Adipose tissue (tissue), 3 donors: ENCODE results near the gene PITPNC1. TPM values are rescaled to one million over a fixed set of nuclear protein-coding genes. Genes with fewer than 3 reads are reported as not detected.
"Not testable (repeated sequence)": the region's sequence is repeated elsewhere in the genome, so short reads cannot be mapped to it uniquely, and the experiment has no call there.

ENCODE experiments used
- H3K27ac ChIP-seq: one replicate; pipeline ENCODE4 v1.5.1; 2013; ENCODE audit warnings: low read depth, low read length
- WGBS, 3 donors: extraction: QIAGEN DNeasy Blood & Tissue Kit; methylation state at CpG; one replicate each; pipeline ENCODE4 v1.1.7; 2013; 5-methylcytosine and 5-hydroxymethylcytosine counted together
- polyA plus RNA-seq, 3 donors: library from polyadenylated mRNA; stranded (reverse); fragments of 200-250 nt; gene quantifications; one replicate each; pipeline ENCODE4 v1.2.3, GENCODE V29; 2013
- donor health status: healthy with polysubstance abuse.
- donor health status: Bipolar disorder and iron deficiency.
- donor health status: healthy.

PITPNC1 gene
- polyA plus RNA-seq, 3 donors, result 12.6 to 21.2 (median 15.3) TPM

DNA sequence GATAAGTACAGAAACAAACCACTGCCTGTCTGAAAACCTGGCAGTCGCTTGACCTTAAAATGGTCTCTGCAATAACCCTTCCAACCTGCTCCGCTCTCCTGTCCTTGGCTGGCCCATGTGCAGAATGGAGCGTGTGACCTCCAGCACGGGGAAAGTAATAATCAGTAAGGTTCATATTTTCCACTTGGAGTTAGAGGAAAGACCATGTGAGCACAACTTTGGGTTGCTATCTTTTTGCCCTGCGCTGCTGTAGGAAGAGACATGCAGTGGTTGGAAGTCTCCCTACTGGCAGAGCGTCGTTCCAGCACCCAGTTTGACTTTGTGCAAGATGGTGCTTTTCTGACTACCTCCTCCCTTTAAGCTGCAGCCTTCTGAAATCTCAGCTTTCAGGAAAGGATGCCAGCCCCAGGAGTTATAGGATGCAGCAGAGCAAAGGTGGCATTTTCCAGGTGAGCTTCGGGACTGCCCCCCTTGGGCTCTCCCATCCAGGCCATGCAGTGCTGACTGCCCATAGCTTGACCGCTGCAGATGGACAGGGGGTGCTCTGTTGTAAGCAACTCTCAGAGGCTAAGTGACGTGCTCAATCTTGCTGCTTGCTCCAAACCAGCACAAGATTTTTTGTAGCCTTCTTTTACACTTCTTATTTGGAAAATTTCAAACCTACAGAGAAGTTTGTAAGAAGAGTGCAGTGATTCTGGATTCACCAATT is 230.0 kb downstream of the PITPNC1 start:
- H3K27ac ChIP-seq, result no peak overlapping the region
- 39 to 77% (median 76%) methylated on average over 10 of the region's 10 CpGs for WGBS, 3 donors

DNA sequence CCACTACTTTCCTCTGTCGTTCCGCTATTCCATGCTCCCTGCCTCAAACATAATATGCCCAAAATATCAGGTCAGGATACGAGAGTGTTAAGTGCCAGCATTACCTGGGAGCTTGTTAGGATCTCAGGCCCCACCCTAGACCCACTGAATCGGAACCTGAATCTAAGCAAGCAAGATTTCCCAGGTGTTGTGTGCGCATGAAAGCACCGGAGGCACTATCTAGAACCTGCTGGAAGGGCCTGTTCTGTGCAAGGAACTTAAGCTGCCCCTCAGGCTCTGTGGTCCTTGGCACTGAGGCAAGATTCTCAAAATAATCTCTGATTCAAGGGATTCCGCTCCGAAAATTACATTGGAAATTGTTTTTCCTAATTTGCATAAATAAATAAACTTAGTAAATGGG is 233.0 kb downstream of the PITPNC1 start:
- no peak overlapping the region for H3K27ac ChIP-seq
- 94 to 98% (median 97%) methylated on average over 8 of the region's 8 CpGs for WGBS, 3 donors

DNA sequence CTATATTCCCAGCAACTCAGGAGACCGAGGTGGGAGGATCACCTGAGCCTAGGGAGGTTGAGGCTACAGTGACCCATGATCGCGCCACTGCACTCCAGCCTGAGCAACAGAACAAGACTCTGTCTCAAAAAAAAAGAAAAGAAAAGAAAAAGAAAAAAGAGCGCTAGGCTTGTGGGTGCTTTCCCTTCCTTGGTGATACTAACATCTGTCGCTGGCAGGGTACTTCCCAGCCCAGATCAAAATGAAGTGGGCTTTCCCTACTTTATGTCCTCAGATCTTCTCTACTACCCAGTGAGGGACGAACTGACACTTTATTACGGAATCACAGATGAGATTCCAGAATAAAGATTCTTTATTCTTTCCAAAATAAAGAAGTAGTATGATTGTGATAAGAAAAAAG is 236.9 kb downstream of the PITPNC1 start:
- WGBS, 3 donors, result 93 to 95% (median 94%) methylated on average over 7 of the region's 7 CpGs
- no peak overlapping the region for H3K27ac ChIP-seq

DNA sequence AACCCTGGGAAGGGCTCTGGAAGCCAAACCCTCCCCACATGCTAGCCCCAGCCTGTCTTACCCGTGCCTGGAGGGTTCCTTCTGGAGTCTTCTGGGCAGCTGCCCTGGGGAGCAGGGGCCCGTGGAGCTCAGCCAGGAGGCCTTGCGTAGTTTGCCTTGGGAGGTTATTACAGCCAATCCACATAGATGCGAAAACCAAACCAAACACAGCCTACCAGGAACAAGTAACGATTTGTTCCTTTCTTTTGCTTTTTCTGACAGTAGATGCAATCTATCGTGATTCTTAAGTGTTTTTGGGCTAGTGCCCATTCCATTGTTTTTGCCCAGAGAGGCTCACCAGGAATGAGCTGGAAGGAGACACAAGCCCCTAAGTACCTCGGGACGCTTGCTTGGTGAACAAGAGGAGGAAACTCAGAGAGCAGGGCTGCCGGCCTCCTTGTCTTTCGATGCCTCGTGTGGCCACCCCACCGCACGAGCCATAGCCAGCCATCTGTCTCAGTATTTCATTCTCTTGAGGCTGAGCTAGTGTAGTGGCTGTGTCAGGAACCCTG is 238.0 kb downstream of the PITPNC1 start:
- WGBS, 3 donors, result 65 to 78% (median 72%) methylated on average over 13 of the region's 13 CpGs

DNA sequence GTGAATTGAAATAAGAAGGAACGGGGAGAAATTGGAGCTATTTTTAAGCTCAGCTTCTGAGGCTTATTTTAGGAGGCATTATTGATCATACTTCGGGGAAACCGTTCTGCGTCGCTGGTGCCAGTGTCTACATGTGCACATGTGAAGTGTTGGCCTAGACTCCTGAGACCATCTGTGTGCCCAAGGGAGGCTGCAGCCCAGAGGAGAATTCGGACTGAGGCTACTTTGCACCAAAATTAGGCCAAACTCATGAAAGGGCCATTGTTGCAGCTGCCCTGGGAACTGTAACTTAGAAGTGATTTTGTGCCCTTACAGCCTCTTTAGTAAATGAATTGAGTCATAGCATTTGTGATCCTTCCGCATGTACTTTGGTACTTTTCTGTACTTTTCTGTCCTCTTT is 238.7 kb downstream of the PITPNC1 start:
- no peak overlapping the region for H3K27ac ChIP-seq
- 85 to 96% (median 95%) methylated on average over 7 of the region's 7 CpGs for WGBS, 3 donors

More for the DNA sequence above, 238.0 kb downstream of the PITPNC1 start:
- no peak overlapping the region for H3K27ac ChIP-seq

DNA sequence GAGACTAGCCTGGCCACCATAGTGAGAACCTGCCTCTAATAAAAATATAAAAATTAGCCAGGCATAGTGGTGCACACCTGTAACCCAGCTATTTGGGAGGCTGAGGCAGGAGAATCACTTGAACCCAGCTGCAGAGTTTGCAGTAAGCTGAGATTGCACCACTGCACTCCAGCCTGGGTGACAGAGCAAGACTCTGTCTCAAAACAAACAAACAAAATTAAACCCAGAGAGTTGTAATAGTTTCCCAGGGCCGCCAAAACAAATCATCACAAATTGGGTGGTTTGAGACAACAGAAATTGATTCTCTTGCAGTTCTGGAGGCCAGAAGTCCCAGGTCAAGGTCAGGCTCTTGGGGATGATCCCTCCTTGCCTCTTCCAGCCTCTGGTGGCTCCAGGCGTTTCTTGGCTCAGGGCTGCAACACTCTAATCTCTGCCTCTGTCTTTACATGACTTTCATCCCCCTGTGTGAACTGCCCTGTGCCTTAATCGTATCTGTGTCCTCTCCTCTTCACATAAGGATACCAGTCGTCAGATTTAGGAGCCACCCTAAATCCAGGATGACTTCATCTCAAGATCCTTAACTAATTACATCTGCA is 240.3 kb downstream of the PITPNC1 start:
- WGBS, 3 donors, result 77 to 88% (median 82%) methylated on average over 4 of the region's 4 CpGs
- no peak overlapping the region for H3K27ac ChIP-seq

DNA sequence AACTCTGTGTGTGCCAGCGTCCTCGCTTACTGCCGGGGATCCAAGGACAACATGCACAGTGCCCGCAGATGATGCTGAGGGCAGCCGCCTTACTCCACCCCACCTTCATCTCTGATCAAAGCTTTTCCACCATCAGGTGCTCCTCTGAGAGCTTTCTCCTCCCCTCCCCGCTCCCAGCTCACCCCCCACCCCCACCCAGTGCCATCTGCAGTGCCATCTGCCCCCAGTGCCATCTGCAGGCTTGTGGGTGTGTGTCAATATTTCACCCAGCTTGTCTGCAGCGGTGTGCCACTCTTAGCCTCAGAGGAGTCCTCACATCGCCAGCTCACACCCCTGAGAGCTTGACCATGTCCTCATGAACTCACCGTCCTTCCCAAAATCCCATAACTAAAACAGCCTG is 242.5 kb downstream of the PITPNC1 start:
- 95 to 97% (median 95%) methylated on average over 9 of the region's 9 CpGs for WGBS, 3 donors
- H3K27ac ChIP-seq, result no peak overlapping the region

DNA sequence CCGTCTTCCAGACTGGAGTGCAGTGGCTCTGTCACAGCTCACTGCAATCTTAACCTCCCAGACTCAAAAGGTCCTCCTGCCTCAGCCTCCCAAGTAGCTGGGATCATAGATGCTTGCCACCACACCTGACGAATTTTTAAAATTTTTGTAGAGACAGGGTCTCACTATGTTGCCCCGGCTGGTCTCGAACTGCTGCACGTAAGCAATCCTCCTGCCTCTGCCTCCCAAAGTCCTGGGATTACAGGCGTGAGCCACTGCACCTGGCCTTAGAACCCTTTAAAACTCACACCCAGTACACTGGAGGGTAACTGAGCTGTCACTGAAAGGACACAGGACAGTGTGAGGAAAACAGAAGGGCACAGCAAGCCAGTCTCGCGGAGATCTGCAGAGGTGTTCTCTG is 243.0 kb downstream of the PITPNC1 start:
- WGBS, 3 donors, result 97 to 98% (median 98%) methylated on average over 8 of the region's 8 CpGs
- H3K27ac ChIP-seq, result no peak overlapping the region

DNA sequence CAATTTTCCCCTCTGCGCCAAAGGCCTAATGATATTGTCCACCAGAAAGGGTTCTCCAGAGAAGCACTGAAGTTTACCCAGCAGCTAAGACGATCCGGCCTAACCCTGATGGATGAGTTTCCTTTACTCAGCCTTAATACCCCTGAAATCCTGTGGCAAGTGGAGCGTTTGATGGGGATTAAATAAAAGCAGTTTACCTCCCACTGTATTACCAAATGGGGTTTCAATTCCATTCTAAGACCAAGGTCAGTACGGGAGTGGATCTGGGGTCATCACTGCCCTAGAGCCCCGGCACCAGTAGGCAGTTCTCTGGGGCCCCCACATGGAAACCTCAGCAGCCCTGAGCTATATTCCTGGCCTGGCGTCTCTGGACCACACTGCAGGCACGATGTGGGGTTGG is 243.6 kb downstream of the PITPNC1 start:
- 90 to 95% (median 92%) methylated on average over 8 of the region's 8 CpGs for WGBS, 3 donors
- no peak overlapping the region for H3K27ac ChIP-seq

DNA sequence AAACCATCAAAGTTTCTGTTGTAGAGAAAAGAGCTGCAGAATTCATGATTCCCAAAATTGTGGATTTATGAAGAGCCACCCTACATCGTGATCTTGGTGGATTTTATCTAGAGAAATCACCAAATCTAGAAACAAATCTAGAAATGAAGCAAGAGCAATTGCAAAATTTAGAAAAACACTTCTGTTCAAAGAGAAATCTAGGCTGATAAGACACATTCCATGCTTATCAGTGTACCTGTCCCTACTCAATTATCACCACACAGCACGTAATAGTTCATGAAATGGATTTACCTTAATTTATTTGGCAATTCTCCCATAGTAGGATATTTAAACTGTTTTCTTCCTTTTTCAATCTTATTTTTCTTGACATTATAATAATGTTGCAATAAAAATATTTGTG is 246.7 kb downstream of the PITPNC1 start:
- 51 to 87% (median 81%) methylated on average over 2 of the region's 2 CpGs for WGBS, 3 donors
- no peak overlapping the region for H3K27ac ChIP-seq

DNA sequence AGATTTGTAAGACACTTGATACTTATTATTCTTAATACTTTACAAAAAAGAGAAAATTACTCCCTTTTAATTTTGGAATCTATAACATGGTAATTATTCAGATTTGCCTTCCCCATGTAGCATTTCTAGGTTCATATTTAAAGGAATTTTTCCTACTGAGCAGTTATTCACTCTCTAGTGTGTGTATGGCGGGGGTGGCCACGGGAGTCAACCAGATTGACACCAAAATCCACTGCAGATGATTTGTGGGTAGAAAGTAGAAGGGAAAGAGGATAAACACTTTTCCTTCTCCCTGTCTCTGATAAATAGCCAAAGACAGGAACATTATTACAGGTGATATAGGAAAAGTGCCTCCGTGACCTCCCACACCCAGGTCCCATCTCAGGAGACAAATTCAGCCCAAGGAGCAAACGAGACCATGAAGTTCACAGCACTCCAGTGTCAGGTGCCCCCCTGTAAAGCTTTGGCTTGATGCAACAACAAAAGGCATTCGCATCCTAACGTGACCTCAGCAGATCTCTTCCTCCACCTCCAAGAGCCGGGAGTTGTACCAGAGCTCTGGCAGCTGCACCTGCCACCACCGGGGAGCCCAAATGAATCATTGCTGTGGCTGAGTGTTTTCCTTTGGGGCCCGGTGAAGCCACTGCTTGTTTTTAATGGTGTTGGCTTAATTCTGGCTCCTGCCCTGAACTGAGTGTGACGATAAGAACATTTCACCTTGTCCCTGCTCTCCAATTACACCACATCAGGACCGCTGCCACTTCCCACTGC is 248.0 kb downstream of the PITPNC1 start:
- WGBS, 3 donors, result 78 to 86% (median 85%) methylated on average over 11 of the region's 11 CpGs
- no peak overlapping the region for H3K27ac ChIP-seq

DNA sequence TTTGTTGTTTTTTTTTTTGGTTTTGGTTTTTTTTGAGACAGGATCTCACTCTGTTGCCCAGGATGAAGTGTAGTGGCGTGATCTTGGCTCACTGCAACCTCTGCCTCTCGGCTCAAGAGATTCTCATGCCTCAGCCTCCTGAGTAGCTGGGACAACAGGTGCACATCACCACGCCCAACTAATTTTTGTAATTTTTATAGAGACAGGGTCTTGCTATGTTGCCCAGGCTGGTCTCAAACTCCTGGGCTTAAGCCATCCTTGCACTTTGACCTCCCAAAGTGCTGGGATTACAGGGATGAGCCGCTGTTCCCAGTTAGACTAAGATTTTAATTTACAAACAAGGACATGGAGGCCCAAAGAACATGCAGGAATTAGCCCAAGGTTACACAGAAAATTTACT is 248.9 kb downstream of the PITPNC1 start:
- WGBS, 3 donors, result 96 to 98% (median 97%) methylated on average over 4 of the region's 4 CpGs
- no peak overlapping the region for H3K27ac ChIP-seq

DNA sequence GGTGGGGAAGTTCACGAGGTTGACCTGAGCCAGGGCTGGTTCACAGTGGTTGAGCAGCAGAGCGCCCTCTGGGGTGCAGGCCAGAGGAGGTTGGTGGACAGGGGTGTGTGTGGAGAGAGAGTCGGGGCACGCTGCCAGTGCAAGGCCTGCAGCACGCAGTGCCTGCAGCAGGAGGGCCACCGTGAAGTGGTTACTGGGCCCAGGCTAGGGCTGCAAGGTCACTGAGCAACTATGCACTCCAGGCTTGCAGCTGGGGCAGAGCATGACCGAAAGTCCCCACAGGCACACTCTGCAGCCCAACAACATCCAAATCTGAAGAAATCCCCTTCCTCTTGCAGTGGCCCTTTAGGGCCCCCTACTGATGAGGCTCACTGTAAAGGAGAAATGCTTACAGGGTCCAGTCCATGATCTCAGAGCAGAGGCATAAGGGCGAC is 251.5 kb downstream of the PITPNC1 start:
- 74 to 83% (median 81%) methylated on average over 8 of the region's 8 CpGs for whole genome bisulfite sequencing, 3 donors

DNA sequence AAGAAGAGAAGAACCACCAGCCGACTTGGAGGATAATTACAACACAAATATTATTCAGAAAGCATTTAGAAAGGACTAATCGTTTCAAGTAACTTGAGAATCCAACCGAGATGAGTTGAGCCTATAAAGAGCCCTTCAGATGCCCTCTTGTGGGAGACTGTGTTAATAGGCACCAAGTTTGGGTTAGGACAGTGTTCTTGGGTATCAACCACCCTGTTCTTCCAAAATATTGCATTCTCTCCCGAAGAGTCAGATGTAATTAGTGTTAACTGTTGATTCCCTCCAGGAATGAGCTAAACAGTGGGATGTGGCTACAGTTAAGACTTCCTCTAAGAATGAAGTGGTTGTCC is 252.9 kb downstream of the PITPNC1 start:
- H3K27ac ChIP-seq, result no peak overlapping the region
- 12 to 40% (median 33%) methylated on average over 4 of the region's 4 CpGs for WGBS, 3 donors

More for the DNA sequence above, 251.5 kb downstream of the PITPNC1 start:
- no peak overlapping the region for H3K27ac ChIP-seq

DNA sequence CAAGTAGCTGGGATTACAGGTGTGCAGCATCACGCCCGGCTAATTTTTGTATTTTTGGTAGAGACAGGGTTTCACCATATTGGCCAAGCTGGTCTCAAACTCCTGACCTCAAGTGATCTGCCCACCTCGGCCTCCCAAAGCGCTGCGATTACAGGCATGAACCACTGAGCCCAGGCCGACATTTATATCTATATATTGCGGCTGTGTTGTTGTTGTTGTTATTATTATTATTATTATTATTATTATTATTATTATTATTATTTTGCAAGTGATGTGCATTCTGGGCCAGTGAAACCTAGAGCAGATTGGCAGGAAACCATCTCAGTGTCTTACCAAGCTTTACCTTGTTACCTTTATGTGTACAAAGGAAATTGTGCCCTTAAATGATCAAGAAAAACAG is 253.8 kb downstream of the PITPNC1 start:
- WGBS, 3 donors, result 95 to 99% (median 97%) methylated on average over 7 of the region's 7 CpGs
- not testable (repeated sequence) for H3K27ac ChIP-seq

DNA sequence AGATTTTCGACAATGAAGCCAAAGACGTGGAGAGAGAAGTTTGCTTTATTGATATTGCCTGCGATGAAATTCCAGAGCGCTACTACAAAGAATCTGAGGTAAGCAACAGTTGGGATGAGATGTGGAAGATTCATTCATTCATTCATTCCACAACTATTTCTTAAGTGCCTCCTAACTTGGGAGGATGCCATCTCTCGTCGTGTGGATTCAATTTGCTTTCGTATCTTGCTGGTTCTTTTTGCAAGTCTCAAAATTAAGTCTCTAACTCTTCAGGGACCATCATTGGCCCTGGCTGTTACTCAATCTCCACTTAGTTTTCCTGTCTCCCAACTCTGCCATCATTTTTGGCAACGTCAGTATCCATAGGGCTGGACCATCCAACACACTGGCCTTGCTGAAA is 255.1 kb downstream of the PITPNC1 start:
- no peak overlapping the region for H3K27ac ChIP-seq
- WGBS, 3 donors, result 80 to 92% (median 90%) methylated on average over 8 of the region's 8 CpGs

DNA sequence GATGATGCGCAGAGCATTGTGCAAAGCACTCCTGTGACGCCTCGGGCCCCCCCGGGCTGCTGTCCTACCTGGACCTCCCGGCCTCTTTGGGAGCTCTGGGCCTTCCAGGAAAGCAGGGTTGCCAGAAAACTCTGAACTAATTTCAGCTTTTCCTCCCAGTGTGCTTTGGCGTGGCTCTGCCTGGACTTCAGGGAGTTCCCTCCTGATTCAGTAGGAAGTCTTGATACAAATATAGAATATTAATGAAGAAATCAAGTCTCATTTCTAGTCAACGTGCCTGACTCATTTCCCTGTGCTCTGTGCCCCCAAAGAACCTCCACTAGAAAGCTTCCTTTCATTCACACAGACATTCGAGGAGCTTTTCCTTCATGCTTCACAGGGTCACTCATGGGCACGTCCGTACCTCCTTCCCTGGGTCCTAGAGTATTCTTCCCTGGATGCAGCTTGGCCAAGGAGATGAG is 256.7 kb downstream of the PITPNC1 start:
- WGBS, 3 donors, result 64 to 87% (median 67%) methylated on average over 10 of the region's 10 CpGs
- H3K27ac ChIP-seq, result no peak overlapping the region

DNA sequence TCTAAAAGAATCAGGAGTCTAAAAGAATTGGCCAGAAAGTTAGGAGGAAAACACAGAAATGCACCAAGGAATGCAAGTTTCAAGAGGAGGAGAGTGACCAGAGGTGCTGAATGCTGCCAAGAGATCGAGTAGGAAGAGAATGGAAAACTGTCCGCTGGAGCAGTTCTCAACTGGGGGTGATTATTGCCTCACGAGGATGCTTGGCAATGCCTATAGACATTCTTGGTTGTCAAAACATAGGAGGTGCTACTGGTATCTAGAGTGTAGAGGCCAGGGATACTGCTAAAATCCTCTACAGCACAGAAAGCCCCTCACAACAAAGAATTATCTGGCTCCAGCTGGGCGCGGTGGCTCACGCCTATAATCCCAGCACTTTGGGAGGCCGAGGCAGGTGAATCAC is 258.6 kb downstream of the PITPNC1 start:
- WGBS, 3 donors, result 85 to 93% (median 91%) methylated on average over 7 of the region's 7 CpGs
- H3K27ac ChIP-seq, result no peak overlapping the region

DNA sequence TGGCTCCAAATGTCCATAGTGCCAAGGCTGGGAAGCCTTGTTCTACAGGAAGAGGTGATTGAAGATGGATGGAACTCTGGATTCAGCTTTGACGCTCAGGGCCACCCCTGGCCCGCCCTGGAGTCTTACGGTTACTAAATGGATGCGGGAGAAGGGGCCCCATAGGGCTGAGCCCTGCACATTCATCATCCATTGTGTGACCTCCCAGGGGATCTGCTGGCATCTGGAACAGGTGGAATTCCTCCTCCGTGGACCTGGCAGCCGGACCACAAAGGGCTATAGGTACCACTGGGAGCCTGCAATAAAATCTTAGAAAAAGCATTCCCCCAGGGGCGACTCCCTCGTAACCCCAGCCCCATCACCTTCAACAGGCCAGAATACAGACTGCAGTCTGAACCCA is 259.2 kb downstream of the PITPNC1 start:
- no peak overlapping the region for H3K27ac ChIP-seq
- 91 to 96% (median 95%) methylated on average over 8 of the region's 8 CpGs for WGBS, 3 donors
